Activated CD8-positive, alpha-beta T cell treated with anti-CD3 and anti-CD28 coated beads, Interleukin-2, amount 10 ng/mL, durations not matched to agents 7 days and 5 days (primary cell): ENCODE measurements around the gene MUTYH. TPM values are rescaled to one million over a fixed set of nuclear protein-coding genes. Genes with fewer than 3 reads are reported as not detected.
A peak's percentile ranks its signal among the peaks of the same experiment; 100 is the strongest.
"Not testable (repeated sequence)": the region's sequence is repeated elsewhere in the genome, so short reads cannot be mapped to it uniquely, and the experiment has no call there.

ENCODE experiments used
- ATAC-seq: fragments of 150-1000 bp; cut with Tn5 transposase; one replicate; pipeline ENCODE4 v1.10.0; 2021; ENCODE audit warnings: moderate library complexity
- CTCF ChIA-PET: fragments of 350-600 bp; sonication (Branson Sonifier 250); formaldehyde crosslinking; loops from one replicate; lab custom pipeline; 2021; ENCODE audit warnings: antibody characterized with exemption; lab: Charles Lee
- POLR2A ChIA-PET: fragments of 350-600 bp; sonication (Branson Sonifier 250); formaldehyde crosslinking; loops from one replicate; lab custom pipeline; 2021; ENCODE audit warnings: antibody characterized with exemption; lab: Charles Lee
- DNase-seq: peaks from one replicate; pipeline ENCODE4 v3.0.0-alpha.2; 2020
- H3K27ac Mint-ChIP-seq: one replicate; pipeline ENCODE4 v1.8.0; 2021; ENCODE audit warnings: mild to moderate bottlenecking, mixed read lengths
- H3K27me3 Mint-ChIP-seq: one replicate; pipeline ENCODE4 v1.8.0; 2021; ENCODE audit warnings: low read depth, mixed read lengths
- H3K36me3 Mint-ChIP-seq: one replicate; pipeline ENCODE4 v1.8.0; 2021; ENCODE audit warnings: low read depth, mixed read lengths
- H3K4me1 Mint-ChIP-seq: one replicate; pipeline ENCODE4 v1.8.0; 2021; ENCODE audit warnings: low read depth, mixed read lengths
- H3K4me3 Mint-ChIP-seq: one replicate; pipeline ENCODE4 v1.8.0; 2021; ENCODE audit warnings: mild to moderate bottlenecking, mixed read lengths
- H3K9me3 Mint-ChIP-seq: one replicate; pipeline ENCODE4 v1.8.0; 2022; ENCODE audit warnings: mixed read lengths; ENCODE audit not compliant: insufficient read depth
- total RNA-seq, 2 experiments: library from RNA; stranded (reverse); gene quantifications; one replicate each; pipeline ENCODE4 v1.2.3, GENCODE V29; 2021

MUTYH gene
- total RNA-seq, 2 experiments from 2014 or later: 59.8 to 61.8 TPM

DNA sequence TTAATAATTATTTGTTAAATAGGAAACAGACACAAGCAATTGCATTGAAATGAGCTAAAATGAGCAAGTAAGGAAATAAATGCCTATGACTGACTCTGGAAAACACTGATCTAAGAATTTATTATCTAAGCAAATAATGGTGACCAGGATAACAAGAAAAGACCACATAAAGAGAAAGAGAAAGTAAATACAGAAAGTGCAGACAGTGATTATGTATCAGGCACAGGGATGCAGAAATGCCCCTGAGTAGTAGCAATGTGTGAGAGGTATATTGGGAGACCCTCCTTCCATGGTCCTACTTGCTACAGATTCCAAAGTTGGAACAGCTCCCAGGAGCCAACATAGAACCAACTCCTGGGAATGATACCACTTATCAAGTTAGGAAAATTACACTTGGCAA lies 33.3 kb upstream of the MUTYH start:
- no peaks in the 10 kb centered on the region for H3K27me3 Mint-ChIP-seq
- ChIA-PET CTCF (interaction anchor here (1.0 to 2.1 kb wide), 5 partner anchors 14 to 850 kb away, joined by 3 to 15 read pairs (median 4); partner anchors contain the start of genes CCDC163 and MMACHC), POLR2A (no interaction called here)
- no peak for ATAC-seq
- H3K4me1 Mint-ChIP-seq: peaks cover 4% of the 10 kb centered on the region
- DNase-seq: no peak
- no peaks in the 10 kb centered on the region for H3K36me3 Mint-ChIP-seq
- no peak overlapping the region for H3K4me3 Mint-ChIP-seq
- H3K9me3 Mint-ChIP-seq: no peaks in the 10 kb centered on the region
- H3K27ac Mint-ChIP-seq: no peak overlapping the region

DNA sequence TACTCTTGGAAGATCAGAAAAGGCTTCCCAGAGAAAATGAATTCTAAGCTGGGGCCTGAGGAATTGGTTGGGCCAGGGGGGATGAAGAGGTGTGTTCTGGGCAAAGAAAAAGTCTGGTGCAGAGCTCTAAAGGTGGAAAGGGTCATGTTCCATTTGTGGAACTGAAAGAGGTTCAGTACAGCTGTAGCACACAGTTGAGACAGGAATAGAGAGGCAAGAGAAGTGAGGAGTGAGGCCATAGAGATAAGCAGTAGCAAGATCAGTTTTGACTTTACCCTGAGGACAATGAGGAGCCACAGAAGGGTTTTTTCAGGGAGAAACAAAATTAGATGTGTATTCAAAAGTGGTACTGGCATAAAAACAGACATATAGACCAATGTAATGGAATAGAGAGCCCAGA lies 30.3 kb upstream of the MUTYH start:
- H3K36me3 Mint-ChIP-seq: no peaks in the 10 kb centered on the region
- ATAC-seq (no peak), DNase-seq (no peak)
- H3K4me1 Mint-ChIP-seq: peaks cover 4% of the 10 kb centered on the region
- CTCF ChIA-PET: interaction anchor here (1.3 kb wide), 1 partner anchor 10 kb away, joined by 3 read pairs; no protein-coding TSS in a partner anchor
- no peak overlapping the region for H3K27ac Mint-ChIP-seq
- H3K9me3 Mint-ChIP-seq: no peaks in the 10 kb centered on the region
- H3K4me3 Mint-ChIP-seq: no peak overlapping the region
- no peaks in the 10 kb centered on the region for H3K27me3 Mint-ChIP-seq
- POLR2A ChIA-PET: interaction anchor here (1.4 kb wide), 1 partner anchor 89 kb away, joined by 4 read pairs; no protein-coding TSS in a partner anchor

DNA sequence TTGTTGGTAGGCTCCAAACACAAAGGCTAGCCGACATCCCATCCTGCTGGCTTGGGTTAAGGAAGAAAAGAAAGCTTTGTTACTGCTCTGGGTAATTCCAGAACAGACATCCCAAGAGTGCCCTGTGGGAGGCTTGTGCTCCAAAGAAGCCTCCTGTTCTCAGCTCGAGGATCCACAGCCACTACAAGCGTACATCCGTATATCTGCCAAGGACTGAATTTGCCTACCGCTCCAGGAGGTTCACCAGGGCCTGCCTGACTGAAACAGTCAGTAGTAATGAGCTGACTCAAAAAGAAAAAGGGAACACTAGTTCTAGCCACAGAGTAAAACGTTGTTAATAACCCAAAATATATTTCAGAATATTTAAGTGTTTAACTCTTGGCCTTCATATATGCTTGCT lies 24.8 kb upstream of the MUTYH start:
- Mint-ChIP-seq H3K4me1 (peaks cover 3% of the 10 kb centered on the region), H3K27ac (no peak overlapping the region), H3K9me3 (no peaks in the 10 kb centered on the region), H3K27me3 (no peaks in the 10 kb centered on the region), H3K4me3 (no peak overlapping the region), H3K36me3 (no peaks in the 10 kb centered on the region)
- ChIA-PET CTCF (interaction anchor here (1.5 kb wide), 2 partner anchors 128 to 205 kb away, joined by 6 to 7 read pairs; no protein-coding TSS in a partner anchor), POLR2A (interaction anchor here (0.7 kb wide), 1 partner anchor 134 kb away, joined by 3 read pairs; no protein-coding TSS in a partner anchor)
- DNase-seq (no peak), ATAC-seq (no peak)

DNA sequence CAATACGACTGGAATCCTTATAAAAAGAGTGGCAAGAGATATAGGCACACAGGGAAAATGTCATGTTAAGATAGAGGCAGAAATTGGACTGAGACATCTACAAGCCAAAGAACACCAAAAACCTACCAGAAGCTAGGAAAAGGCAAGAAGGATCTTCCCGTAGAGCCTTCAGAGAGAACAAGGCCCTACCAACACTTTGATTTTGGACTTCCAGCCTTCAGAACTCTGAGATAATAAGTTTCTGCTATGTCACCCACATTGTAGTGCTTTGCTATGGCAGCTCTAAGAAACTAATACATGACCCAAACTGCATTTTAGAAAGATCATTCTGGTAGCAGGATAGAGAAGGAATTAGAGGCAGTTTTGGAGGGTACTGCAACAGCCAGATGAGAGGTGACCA lies 24.1 kb upstream of the MUTYH start:
- Mint-ChIP-seq H3K27me3 (no peaks in the 10 kb centered on the region), H3K4me3 (no peak overlapping the region), H3K4me1 (peaks cover 6% of the 10 kb centered on the region), H3K36me3 (no peaks in the 10 kb centered on the region), H3K27ac (no peak overlapping the region), H3K9me3 (no peaks in the 10 kb centered on the region)
- POLR2A ChIA-PET: no interaction called here
- no peak for ATAC-seq
- DNase-seq: no peak
- CTCF ChIA-PET: interaction anchor here (0.5 to 1.5 kb wide), 2 partner anchors 149 to 206 kb away, joined by 3 to 7 read pairs; no protein-coding TSS in a partner anchor

DNA sequence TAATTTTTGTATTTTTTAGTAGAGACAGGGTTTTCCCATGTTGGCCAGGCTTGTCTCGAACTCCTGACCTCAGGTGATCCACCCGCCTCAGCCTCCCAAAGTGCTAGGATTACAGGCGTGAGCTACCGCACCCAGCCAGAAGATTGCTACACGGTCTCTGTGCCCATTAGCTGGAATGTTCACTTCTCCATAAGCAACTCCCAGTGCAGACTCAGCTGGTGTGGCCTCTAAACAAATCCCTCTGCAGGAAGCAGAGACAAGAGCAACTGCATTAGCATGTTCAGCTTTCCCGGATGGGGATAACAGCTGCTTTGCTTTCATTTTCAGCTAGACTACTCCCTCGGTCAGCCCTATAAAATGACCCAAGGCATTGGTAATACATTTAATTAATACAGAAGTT lies 20.7 kb upstream of the MUTYH start:
- ChIA-PET POLR2A (interaction anchor here (1.1 to 2.4 kb wide), 2 partner anchors 21 to 132 kb away, joined by 3 to 7 read pairs; no protein-coding TSS in a partner anchor), CTCF (interaction anchor here (1.0 to 9.6 kb wide), 10 partner anchors 12 to 325 kb away, joined by 3 to 218 read pairs (median 12); partner anchors contain the start of genes CCDC163, GPBP1L1, MMACHC and MUTYH)
- not testable (repeated sequence) for H3K27me3 Mint-ChIP-seq, DNase-seq, H3K4me1 Mint-ChIP-seq, H3K9me3 Mint-ChIP-seq, H3K4me3 Mint-ChIP-seq, H3K27ac Mint-ChIP-seq, H3K36me3 Mint-ChIP-seq, ATAC-seq

DNA sequence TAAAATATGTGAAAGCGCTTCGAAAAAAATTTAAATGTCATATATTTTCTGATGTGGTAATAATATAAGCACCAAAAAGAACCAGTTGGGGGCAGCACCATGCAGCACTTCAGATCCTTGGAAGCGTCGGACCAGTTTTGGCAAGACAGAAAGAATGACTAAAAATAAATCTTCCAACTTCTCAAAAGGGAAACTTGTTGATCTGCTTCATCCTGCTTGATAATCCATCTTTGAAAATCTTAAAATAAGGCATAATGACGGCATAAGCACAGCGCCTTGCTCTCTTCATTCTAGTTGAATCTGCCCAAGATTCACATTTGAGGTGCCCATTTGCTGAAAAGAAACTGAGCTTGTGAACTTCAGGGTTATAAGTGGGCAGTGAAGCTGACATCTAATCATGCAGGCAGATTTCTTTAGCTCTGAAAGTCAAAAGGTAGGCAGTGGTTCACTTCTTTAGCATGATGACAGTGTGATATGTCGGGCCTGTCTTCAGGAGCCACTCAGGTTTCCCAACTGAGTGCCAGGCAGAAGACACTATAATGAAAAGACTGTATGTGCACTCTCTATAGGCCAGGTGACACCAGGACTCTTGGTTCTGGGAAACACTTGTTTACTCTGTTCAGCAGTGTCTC lies 19.8 kb upstream of the MUTYH start:
- no peaks in the 10 kb centered on the region for H3K9me3 Mint-ChIP-seq
- DNase-seq (peak; percentile 68), ATAC-seq (peak; percentile 74)
- peaks cover 6% of the 10 kb centered on the region for H3K4me1 Mint-ChIP-seq
- no peak overlapping the region for H3K4me3 Mint-ChIP-seq
- H3K27ac Mint-ChIP-seq: no peak overlapping the region
- POLR2A ChIA-PET: interaction anchor here (0.9 to 2.4 kb wide), 2 partner anchors 133 to 162 kb away, joined by 3 to 7 read pairs; partner anchors contain the start of gene PRDX1
- H3K27me3 Mint-ChIP-seq: no peaks in the 10 kb centered on the region
- H3K36me3 Mint-ChIP-seq: no peaks in the 10 kb centered on the region
- CTCF ChIA-PET: interaction anchor here (0.6 to 9.6 kb wide), 28 partner anchors 10 to 346 kb away, joined by 3 to 218 read pairs (median 4); partner anchors contain the start of genes CCDC163, GPBP1L1, MMACHC and MUTYH

DNA sequence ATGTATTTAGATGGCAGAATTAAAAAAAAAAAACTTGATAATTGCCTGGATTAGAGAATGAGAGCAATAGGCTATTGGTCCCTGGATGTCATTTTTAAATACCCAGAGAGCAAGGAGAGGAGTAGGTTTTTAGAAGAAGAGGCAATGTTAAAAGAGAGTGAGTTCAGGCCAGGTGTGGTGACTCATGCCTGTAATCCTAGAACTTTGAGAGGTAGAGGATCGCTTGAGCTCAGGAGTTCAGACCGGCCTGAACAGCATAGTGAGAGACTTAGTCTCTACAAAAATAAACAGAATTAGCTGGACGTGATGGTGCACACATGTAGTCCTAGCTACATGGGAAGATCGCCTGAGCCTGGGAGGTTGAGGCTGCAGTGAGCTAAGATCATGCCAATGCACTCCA lies 15.9 kb upstream of the MUTYH start:
- H3K27me3 Mint-ChIP-seq: no peaks in the 10 kb centered on the region
- CTCF ChIA-PET: interaction anchor here (0.6 to 9.6 kb wide), 5 partner anchors 15 to 425 kb away, joined by 3 to 218 read pairs (median 4); partner anchors contain the start of genes MUTYH, NASP, TESK2 and TOE1
- no peak for DNase-seq

DNA sequence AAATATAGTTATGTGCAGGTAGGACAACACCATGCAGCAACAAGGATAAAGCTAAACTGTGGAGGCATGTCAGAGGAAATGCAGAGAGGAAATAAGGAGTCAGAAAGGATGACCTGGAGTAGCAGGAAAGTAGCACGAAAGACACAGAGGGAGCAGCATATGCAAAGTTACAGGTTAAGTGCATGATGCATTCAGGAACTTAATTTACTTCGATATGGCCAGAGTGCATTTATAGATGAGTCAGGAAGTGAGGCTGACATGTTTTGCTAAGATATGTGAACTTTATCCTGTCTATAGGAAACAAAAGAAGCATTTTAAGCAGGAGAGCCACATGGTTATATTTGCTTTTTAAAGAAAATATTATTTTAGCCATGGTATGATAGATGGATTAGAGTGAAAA lies 15.4 kb upstream of the MUTYH start:
- Mint-ChIP-seq H3K4me3 (no peak overlapping the region), H3K27me3 (no peaks in the 10 kb centered on the region), H3K36me3 (no peaks in the 10 kb centered on the region), H3K27ac (no peak overlapping the region), H3K4me1 (peaks cover 16% of the 10 kb centered on the region), H3K9me3 (no peaks in the 10 kb centered on the region)
- DNase-seq: no peak
- CTCF ChIA-PET: interaction anchor here (1.0 to 9.6 kb wide), 4 partner anchors 15 to 228 kb away, joined by 3 to 218 read pairs (median 8); partner anchors contain the start of genes MUTYH, NASP, TESK2 and TOE1
- ATAC-seq: no peak
- POLR2A ChIA-PET: no interaction called here

More for the DNA sequence above, 15.9 kb upstream of the MUTYH start:
- no peaks in the 10 kb centered on the region for H3K9me3 Mint-ChIP-seq
- POLR2A ChIA-PET: no interaction called here
- no peak overlapping the region for H3K27ac Mint-ChIP-seq
- no peak overlapping the region for H3K4me3 Mint-ChIP-seq
- peaks cover 11% of the 10 kb centered on the region for H3K4me1 Mint-ChIP-seq
- no peaks in the 10 kb centered on the region for H3K36me3 Mint-ChIP-seq
- ATAC-seq: no peak

DNA sequence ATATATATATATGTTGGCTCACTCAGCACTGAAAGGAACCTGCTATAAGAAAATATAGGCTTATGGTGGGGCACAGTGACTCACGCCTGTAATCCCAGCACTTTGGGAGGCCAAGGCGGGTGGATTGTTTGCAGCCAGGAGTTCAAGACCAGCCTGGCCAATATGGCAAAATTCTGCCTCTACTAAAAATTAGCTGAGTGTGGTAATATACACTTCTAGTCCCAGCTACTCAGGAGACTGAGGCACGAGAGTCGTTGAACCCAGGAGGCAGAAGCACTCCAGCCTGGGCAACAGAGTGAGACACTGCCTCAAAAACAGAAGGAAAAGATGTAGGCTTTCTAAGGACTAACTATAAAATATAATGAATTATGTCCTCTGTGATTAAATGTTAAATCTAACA lies 14.6 kb upstream of the MUTYH start:
- H3K9me3 Mint-ChIP-seq: no peaks in the 10 kb centered on the region
- ATAC-seq: no peak
- H3K4me1 Mint-ChIP-seq: peaks cover 18% of the 10 kb centered on the region
- H3K27ac Mint-ChIP-seq: no peak overlapping the region
- no peak for DNase-seq
- no peaks in the 10 kb centered on the region for H3K27me3 Mint-ChIP-seq
- no peaks in the 10 kb centered on the region for H3K36me3 Mint-ChIP-seq
- no peak overlapping the region for H3K4me3 Mint-ChIP-seq
- POLR2A ChIA-PET: no interaction called here
- CTCF ChIA-PET: interaction anchor here (9.6 kb wide), 1 partner anchor 138 kb away, joined by 218 read pairs; the partner anchor contains the start of gene TESK2

DNA sequence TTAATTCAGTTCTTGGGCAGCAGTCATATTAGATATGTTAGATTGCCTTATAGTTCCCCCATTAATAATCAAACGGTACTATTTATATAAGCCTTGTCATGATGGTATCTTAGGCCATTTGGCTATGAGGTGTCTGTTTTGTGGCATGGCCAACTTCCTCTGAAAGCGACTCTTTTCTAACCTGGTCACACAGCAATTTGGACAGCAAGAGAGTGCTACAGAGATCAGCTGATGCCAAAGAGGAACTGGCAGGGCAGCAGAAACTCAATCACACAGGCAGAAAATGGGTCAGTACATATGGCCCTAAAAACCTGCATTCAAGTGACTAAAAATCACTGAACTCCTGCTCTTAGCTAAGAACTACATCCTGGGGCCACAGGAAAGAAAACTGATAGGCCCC lies 13.4 kb upstream of the MUTYH start:
- no peaks in the 10 kb centered on the region for H3K36me3 Mint-ChIP-seq
- ChIA-PET CTCF (no interaction called here), POLR2A (interaction anchor here (1.4 kb wide), 1 partner anchor 13 kb away, joined by 4 read pairs; the partner anchor contains the start of genes MUTYH and TOE1)
- ATAC-seq (no peak), DNase-seq (no peak)
- H3K4me3 Mint-ChIP-seq: no peak overlapping the region
- H3K27me3 Mint-ChIP-seq: no peaks in the 10 kb centered on the region
- peaks cover 24% of the 10 kb centered on the region for H3K4me1 Mint-ChIP-seq
- no peak overlapping the region for H3K27ac Mint-ChIP-seq
- no peaks in the 10 kb centered on the region for H3K9me3 Mint-ChIP-seq

DNA sequence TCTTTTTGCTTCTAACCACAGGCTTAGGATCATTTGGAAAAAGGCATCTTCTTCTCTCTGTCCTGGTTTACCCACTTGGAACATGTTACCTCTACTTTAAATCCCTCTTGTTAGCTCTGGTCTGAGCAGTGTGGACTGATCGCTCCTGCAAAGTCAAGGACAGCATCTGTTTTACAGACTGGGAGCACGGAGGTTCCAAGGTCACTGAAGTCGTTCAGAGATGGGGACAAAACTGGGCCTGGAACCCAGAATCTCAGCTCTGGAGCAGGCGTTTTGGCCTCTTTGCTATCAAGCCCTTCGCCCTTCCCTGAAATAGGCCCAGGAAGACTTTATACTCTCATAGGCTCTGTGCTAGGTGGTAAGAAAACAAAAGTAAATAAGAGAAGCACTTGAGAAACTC lies 11.3 kb upstream of the MUTYH start:
- Mint-ChIP-seq H3K27ac (no peak overlapping the region), H3K36me3 (peaks cover 4% of the 10 kb centered on the region), H3K4me1 (peaks cover 27% of the 10 kb centered on the region), H3K9me3 (no peaks in the 10 kb centered on the region), H3K27me3 (no peaks in the 10 kb centered on the region), H3K4me3 (no peak overlapping the region)
- no peak for DNase-seq
- ATAC-seq: no peak
- ChIA-PET POLR2A (interaction anchor here (4.8 kb wide), 1 partner anchor 11 kb away, joined by 37 read pairs; the partner anchor contains the start of genes MUTYH and TOE1), CTCF (interaction anchor here (0.9 to 2.2 kb wide), 2 partner anchors 16 to 141 kb away, joined by 4 to 10 read pairs; no protein-coding TSS in a partner anchor)
